ENCODE measurements around the gene TGFB1.
"Not testable (repeated sequence)": the region's sequence is repeated elsewhere in the genome, so short reads cannot be mapped to it uniquely, and the experiment has no call there.

Gene TGFB1

GRCh38 chr19:41367848-41368301, 14.2 kb upstream of the TGFB1 start:
- DNase-seq: no peak

- DNase-seq: no peak
Observed at GRCh38 chr19:41366089-41366488, 12.4 kb upstream of the TGFB1 start.

GRCh38 chr19:41364524-41365391, 11.0 kb upstream of the TGFB1 start:
- no peak for DNase-seq

- DNase-seq: peak; percentile 98 to 99 (median 99)
Observed at GRCh38 chr19:41363753-41364523, 10.2 kb upstream of the TGFB1 start, which contains the start of gene B9D2. B9D2 (minus strand) TSS chr19:41364149; CDS start chr19:41363519, 630 bp downstream.

GRCh38 chr19:41363371-41363752, 9.6 kb upstream of the TGFB1 start:
- no peak for DNase-seq

GRCh38 chr19:41362143-41362847, 8.6 kb upstream of the TGFB1 start:
- DNase-seq: no peak

GRCh38 chr19:41359741-41360140, 6.0 kb upstream of the TGFB1 start:
- DNase-seq: no peak

- DNase-seq: no peak
Observed at GRCh38 chr19:41357746-41358145, 4.0 kb upstream of the TGFB1 start.

GRCh38 chr19:41356984-41357739, 3.4 kb upstream of the TGFB1 start:
- DNase-seq: no peak

- DNase-seq: no peak
Observed at GRCh38 chr19:41355802-41356201, 2.1 kb upstream of the TGFB1 start.

- no peak for DNase-seq
Observed at GRCh38 chr19:41355035-41355434, 1.3 kb upstream of the TGFB1 start.

- no peak for DNase-seq
Observed at GRCh38 chr19:41354343-41354953, 726 bp upstream of the TGFB1 start.

GRCh38 chr19:41352609-41353465, 885 bp downstream of the TGFB1 start:
- DNase-seq: peak in 2 of 3 experiments; percentile 55 to 59

GRCh38 chr19:41352279-41352608, 1.5 kb downstream of the TGFB1 start:
- no peak for DNase-seq

- peak in 2 of 3 experiments; percentile 35 to 39 for DNase-seq
Observed at GRCh38 chr19:41351339-41352245, 2.1 kb downstream of the TGFB1 start.

GRCh38 chr19:41350735-41351338, 2.9 kb downstream of the TGFB1 start:
- no peak for DNase-seq

GRCh38 chr19:41346916-41347315, 6.8 kb downstream of the TGFB1 start:
- not testable (repeated sequence) for DNase-seq

- no peak for DNase-seq
Observed at GRCh38 chr19:41344162-41344561, 9.6 kb downstream of the TGFB1 start.
